NT2/D1 (cell line): ENCODE data around the gene ANKRD36.
"Not testable (repeated sequence)": the region's sequence is repeated elsewhere in the genome, so short reads cannot be mapped to it uniquely, and the experiment has no call there.

ENCODE experiments used
- DNase-seq: peaks from one replicate; pipeline ENCODE4 v3.0.0-alpha.2; 2011; ENCODE audit warnings: low read depth, low spot score
- H3K27me3 ChIP-seq: 2 replicates; pipeline ENCODE4 v1.6.0; 2011; ENCODE audit warnings: mild to moderate bottlenecking; ENCODE audit not compliant: insufficient read length, insufficient read depth
- H3K36me3 ChIP-seq: 2 replicates; pipeline ENCODE4 v1.6.1; 2011; ENCODE audit warnings: mild to moderate bottlenecking, low read length, mixed read lengths; ENCODE audit not compliant: insufficient read depth, insufficient read length
- H3K4me1 ChIP-seq: 2 replicates; pipeline ENCODE4 v1.5.1; 2011; ENCODE audit not compliant: insufficient read depth, insufficient read length
- H3K4me3 ChIP-seq: 2 replicates; pipeline ENCODE4 v1.5.1; 2011; ENCODE audit warnings: low read depth; ENCODE audit not compliant: insufficient read length
- H3K9ac ChIP-seq: 2 replicates; pipeline ENCODE4 v1.6.0; 2011; ENCODE audit warnings: low read depth; ENCODE audit not compliant: insufficient read length
- H3K9me3 ChIP-seq: 2 replicates; pipeline ENCODE4 v1.5.1; 2011; ENCODE audit warnings: mild to moderate bottlenecking, low read length; ENCODE audit not compliant: insufficient read depth

The ANKRD36 gene

DNA sequence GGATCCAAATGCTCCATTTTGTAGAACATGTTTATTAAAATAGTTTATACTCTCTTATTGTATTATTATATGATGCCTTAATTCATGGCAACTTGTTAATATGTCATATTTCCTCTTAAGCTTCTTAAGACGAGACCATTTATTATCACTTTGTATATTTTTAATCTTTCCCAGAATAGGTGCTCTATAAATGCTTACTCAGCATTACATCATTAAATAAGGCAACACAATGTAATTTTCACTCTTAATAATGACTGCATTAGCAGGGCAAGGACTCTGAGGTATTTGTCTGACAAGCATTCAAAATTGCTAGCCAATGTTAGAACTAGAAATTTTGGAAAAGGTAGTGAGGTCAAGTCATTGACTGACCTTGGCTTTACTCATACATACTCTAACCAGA, 180.7 kb downstream of the ANKRD36 start:
- H3K36me3 ChIP-seq, H3K9ac ChIP-seq, H3K4me3 ChIP-seq, H3K27me3 ChIP-seq, DNase-seq, H3K4me1 ChIP-seq, H3K9me3 ChIP-seq: not testable (repeated sequence)
